Ishikawa (cell line): ENCODE data around the gene BACH2.

ENCODE experiments used
- CEBPB ChIP-seq: IDR thresholded peaks from 2 replicates; pipeline ENCODE4 v1.6.1; 2012
- CREB1 ChIP-seq: IDR thresholded peaks from 2 replicates; pipeline ENCODE4 v1.6.1; 2012; ENCODE audit warnings: low read depth
- EGR1 ChIP-seq: IDR thresholded peaks from 2 replicates; pipeline ENCODE4 v1.6.1; 2012
- EP300 ChIP-seq: IDR thresholded peaks from 2 replicates; pipeline ENCODE4 v1.6.1; 2012; ENCODE audit warnings: borderline replicate concordance
- FOXM1 ChIP-seq: IDR thresholded peaks from 2 replicates; pipeline ENCODE4 v1.6.1; 2012; ENCODE audit warnings: low read depth, borderline replicate concordance
- NFIC ChIP-seq: IDR thresholded peaks from 2 replicates; pipeline ENCODE4 v1.6.1; 2012
- RAD21 ChIP-seq: IDR thresholded peaks from 2 replicates; pipeline ENCODE4 v1.6.1; 2012; ENCODE audit warnings: low read depth
- TAF1 ChIP-seq: IDR thresholded peaks from 2 replicates; pipeline ENCODE4 v1.6.1; 2012; ENCODE audit warnings: low read depth, mild to moderate bottlenecking
- TCF12 ChIP-seq: IDR thresholded peaks from 2 replicates; pipeline ENCODE4 v1.6.1; 2012; ENCODE audit warnings: low read depth
- TEAD4 ChIP-seq: IDR thresholded peaks from 2 replicates; pipeline ENCODE4 v1.6.1; 2012
- YY1 ChIP-seq: IDR thresholded peaks from 2 replicates; pipeline ENCODE4 v1.6.1; 2012; ENCODE audit warnings: low read depth
- ZBTB7A ChIP-seq: IDR thresholded peaks from 2 replicates; pipeline ENCODE4 v1.6.1; 2012; ENCODE audit warnings: low read depth
- TF ChIP-seq, protein P1 (sequence below): IDR thresholded peaks from 2 replicates; pipeline ENCODE4 v1.6.1; 2012
- TF ChIP-seq, protein P2 (sequence below): IDR thresholded peaks from 2 replicates; pipeline ENCODE4 v1.6.1; 2012
- TF ChIP-seq, protein P3 (sequence below): IDR thresholded peaks from 2 replicates; pipeline ENCODE4 v1.6.1; 2012; ENCODE audit warnings: low read depth, mild to moderate bottlenecking

The BACH2 gene

DNA sequence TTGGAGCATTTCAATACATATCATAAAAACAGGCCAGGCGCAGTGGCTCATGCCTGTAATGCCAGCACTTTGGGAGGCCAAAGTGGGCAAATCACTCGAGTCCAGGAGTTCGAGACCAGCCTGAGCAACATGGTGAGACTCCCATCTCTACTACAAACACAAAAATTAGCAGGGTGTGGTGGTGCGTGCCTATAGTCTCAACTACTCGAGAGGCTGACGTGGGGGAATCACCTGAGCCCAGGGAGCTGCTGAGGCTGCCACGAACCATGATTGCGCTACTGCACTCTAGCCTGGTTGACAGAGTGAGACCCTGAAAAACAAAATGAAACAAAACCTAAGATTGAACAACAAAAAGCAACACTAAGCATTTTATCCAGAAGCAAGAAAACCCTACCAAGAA is 47.2 kb downstream of the BACH2 start:
- no peak for TF ChIP-seq CEBPB

DNA sequence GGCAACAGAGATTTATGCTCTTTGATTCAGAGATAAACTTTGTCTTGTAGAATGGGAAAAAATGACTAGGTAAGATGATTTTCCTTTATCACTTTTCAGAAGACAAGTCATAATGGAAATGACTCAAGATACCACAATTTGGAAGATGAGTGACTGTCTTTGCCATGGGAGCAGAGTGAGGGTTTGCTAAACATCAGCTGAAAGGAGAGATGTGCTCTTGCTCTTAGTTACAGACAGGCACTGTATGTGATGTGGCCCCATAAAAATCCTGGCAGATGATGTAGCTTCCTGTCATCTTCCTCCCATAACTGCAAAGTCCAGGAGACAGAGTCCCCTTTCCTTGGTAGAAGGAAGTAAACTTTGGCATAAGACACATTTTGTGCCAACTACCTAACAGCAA is 47.6 kb downstream of the BACH2 start:
- TF ChIP-seq EGR1 (no peak), ZBTB7A (no peak), NFIC (no peak), FOXM1 (no peak)
- TF ChIP-seq, protein P1, sequence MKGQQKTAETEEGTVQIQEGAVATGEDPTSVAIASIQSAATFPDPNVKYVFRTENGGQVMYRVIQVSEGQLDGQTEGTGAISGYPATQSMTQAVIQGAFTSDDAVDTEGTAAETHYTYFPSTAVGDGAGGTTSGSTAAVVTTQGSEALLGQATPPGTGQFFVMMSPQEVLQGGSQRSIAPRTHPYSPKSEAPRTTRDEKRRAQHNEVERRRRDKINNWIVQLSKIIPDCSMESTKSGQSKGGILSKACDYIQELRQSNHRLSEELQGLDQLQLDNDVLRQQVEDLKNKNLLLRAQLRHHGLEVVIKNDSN = no peak

DNA sequence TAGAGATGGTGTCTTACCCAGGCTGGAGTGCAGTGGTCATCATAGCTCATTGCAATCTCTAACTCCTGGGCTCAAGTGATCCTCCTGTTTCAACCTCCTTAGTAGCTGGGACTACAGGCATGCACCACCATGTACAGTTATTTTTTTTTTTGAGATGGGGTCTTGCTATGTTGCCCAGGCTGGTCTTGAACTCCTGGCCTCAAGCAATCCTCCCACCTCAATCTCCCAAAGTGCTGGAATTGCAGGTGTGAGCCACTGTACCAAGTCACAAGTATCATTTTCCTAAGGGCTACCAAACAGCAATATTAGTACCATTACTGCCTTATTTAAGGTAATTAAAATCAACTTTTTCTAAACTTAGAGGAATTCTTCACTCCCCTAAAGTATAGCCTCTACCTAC is 49.4 kb downstream of the BACH2 start:
- no peak for TF ChIP-seq NFIC
- no peak for TF ChIP-seq ZBTB7A
- TF ChIP-seq RAD21 = no peak
- TF ChIP-seq, protein P2, sequence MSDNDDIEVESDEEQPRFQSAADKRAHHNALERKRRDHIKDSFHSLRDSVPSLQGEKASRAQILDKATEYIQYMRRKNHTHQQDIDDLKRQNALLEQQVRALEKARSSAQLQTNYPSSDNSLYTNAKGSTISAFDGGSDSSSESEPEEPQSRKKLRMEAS = no peak
- no peak for TF ChIP-seq TAF1

DNA sequence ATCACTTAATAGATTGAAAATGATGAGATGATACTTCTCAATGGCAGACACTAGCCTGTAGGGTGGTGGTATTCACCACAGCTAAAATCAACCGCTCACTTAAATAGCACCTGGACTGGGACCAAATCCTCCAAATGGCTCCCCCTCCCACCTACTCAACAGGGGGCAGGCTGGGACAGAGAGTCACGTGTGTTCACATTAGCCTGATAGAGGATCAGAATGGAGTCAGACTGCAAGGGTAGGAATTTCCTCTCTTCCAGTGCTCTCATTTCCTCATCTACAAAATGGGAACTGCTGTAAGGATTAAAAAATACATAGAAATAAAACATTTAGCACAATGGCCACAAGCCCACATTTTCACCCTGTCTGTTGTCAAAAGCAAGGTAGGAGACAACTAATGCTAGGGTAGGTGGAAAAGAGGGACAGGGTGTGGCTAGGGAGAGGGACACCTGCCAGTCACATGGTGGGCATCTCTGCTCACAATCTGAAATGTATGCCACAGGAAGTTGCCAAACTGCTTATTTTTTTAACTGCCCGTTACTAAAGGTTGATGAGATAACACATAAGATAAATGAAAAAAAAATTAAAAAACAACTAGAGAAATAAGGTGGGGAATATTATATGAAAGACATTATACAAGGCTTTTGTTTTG is 55.3 kb downstream of the BACH2 start:
- TF ChIP-seq, protein P1 = no peak
- TF ChIP-seq EP300 (no peak), RAD21 (no peak), EGR1 (no peak), TAF1 (no peak), ZBTB7A (no peak), CREB1 (no peak), FOXM1 (no peak), TEAD4 (no peak)
- TF ChIP-seq, protein P3, sequence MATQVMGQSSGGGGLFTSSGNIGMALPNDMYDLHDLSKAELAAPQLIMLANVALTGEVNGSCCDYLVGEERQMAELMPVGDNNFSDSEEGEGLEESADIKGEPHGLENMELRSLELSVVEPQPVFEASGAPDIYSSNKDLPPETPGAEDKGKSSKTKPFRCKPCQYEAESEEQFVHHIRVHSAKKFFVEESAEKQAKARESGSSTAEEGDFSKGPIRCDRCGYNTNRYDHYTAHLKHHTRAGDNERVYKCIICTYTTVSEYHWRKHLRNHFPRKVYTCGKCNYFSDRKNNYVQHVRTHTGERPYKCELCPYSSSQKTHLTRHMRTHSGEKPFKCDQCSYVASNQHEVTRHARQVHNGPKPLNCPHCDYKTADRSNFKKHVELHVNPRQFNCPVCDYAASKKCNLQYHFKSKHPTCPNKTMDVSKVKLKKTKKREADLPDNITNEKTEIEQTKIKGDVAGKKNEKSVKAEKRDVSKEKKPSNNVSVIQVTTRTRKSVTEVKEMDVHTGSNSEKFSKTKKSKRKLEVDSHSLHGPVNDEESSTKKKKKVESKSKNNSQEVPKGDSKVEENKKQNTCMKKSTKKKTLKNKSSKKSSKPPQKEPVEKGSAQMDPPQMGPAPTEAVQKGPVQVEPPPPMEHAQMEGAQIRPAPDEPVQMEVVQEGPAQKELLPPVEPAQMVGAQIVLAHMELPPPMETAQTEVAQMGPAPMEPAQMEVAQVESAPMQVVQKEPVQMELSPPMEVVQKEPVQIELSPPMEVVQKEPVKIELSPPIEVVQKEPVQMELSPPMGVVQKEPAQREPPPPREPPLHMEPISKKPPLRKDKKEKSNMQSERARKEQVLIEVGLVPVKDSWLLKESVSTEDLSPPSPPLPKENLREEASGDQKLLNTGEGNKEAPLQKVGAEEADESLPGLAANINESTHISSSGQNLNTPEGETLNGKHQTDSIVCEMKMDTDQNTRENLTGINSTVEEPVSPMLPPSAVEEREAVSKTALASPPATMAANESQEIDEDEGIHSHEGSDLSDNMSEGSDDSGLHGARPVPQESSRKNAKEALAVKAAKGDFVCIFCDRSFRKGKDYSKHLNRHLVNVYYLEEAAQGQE = no peak

DNA sequence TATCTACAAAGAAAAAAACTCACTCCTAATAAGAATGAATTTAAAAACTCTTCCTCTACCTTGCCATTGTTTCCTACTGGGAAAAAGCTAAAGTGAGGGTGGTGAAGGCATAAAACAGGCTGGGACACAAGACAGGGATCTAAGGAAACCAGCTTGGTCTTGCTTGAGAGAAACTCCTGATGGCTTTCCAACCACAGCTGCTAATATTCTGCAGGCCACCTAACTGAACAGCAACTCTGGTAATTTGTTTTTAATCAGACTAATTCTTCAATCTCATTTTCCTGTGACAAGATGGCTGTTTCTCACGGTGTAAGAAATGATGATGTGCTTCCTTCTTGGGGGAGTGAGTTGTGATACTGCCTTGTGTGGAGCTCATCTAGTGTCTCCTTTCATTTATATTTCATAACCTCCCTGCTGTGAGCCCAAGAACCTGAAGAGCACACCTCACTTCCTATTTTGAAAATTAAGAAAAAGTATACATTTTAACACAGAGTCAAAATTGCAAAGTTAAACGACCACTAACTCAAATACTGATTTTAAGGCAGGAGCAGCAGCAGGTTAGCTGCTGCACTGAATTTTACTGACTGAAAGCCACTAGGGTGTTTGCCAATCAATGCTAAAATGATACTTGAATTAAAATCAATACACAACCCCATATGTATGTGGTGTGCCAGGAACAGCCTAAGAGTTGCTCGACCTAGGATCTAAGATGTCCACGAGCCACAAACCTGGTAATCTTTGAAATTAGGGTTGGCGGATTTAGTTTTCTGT is 58.0 kb downstream of the BACH2 start:
- TF ChIP-seq EGR1 (no peak), CEBPB (no peak), TCF12 (no peak), RAD21 (no peak), NFIC (no peak)
- TF ChIP-seq, protein P1 = no peak

DNA sequence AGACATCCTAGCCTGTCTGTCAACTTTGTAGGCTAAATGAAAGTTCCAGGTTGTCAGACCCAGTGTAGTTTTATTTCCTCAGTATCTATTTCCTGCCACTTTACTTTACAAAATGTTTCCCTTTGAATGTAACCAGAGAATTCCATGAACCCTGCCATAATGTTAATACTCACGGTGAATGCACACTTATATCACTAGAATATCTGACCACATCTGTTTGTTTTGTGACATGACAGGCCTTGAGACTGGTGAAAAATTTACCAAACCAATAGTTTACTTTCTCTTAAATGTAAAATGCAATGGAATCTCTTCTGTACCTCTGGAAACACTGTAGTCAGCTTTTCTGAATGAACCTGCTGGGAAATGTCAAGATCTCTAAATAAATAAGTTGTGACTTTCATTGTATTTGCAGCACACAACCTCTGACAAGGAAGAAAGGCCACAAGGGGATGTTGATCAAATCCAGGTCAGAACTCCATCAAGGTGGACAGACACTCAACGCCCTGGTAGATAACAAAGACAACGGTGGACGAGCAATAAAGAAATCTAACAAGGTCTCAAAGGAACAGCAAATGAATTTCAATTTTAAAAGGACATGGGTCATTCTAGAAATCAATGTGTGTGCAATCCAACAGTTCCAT is 59.2 kb downstream of the BACH2 start:
- no peak for TF ChIP-seq TEAD4
- TF ChIP-seq EGR1 = no peak
- no peak for TF ChIP-seq ZBTB7A
- no peak for TF ChIP-seq TAF1
- no peak for TF ChIP-seq TCF12
- no peak for TF ChIP-seq RAD21
- no peak for TF ChIP-seq FOXM1
- no peak for TF ChIP-seq YY1
- TF ChIP-seq, protein P1 = no peak
- TF ChIP-seq EP300 = no peak
- no peak for TF ChIP-seq NFIC
- TF ChIP-seq, protein P3 = no peak
- TF ChIP-seq CEBPB = no peak
- TF ChIP-seq CREB1 = no peak
